VCaP (cell line): ENCODE results near the gene TMEM229A.
"Not testable (repeated sequence)": the region's sequence is repeated elsewhere in the genome, so short reads cannot be mapped to it uniquely, and the experiment has no call there.

Experiments
- H3K27ac ChIP-seq: fragments of 450-650 bp; 2 replicates; pipeline ENCODE4 v1.5.1; 2017
- TF ChIP-seq, protein P1 (sequence below): fragments of 450-650 bp; conservative IDR thresholded peaks from 2 replicates; pipeline ENCODE4 v1.5.1; 2017; ENCODE audit warnings: mild to moderate bottlenecking, moderate library complexity

TMEM229A gene

DNA sequence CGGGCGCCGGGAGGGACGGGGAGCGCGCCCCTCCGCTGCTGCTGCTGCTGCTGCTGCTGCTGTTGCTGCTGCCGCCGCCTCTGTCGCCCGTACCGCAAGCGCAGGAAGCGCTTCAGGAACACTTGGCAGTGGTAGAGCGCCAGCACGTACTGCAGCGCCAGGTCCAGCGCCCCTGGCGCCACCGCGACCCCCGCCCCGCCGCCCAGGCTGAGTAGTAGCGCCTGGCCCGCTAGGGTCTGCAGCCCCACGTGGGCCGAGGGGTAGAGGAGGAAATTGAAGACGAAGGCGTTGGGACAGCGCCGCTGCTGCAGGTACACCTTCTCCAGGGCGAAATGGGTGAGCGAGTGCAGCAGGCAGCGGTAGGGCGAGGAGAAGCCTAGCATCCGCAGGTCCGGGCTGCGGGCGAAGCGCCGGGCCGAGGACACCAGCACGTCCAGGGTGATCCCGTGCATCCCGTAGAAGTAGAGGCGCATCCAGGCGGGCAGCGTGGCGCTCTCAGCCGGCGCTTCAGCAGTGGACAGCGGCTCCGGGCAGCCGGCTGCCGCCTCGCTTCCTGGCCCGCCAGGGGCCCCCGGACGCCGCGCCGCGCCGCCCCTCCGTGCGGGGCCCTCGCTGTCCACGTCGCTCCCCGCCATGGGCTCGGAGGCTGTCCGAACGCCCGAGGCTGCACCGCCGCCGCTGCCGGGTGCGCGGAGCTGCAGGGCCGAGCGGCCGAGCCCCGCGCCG, at the start of gene TMEM229A:
Gene TMEM229A (minus strand): TSS at position 699 of the 726 bp plus-strand sequence. CDS start 64 bp downstream, at position 635.
- TF ChIP-seq, protein P1, sequence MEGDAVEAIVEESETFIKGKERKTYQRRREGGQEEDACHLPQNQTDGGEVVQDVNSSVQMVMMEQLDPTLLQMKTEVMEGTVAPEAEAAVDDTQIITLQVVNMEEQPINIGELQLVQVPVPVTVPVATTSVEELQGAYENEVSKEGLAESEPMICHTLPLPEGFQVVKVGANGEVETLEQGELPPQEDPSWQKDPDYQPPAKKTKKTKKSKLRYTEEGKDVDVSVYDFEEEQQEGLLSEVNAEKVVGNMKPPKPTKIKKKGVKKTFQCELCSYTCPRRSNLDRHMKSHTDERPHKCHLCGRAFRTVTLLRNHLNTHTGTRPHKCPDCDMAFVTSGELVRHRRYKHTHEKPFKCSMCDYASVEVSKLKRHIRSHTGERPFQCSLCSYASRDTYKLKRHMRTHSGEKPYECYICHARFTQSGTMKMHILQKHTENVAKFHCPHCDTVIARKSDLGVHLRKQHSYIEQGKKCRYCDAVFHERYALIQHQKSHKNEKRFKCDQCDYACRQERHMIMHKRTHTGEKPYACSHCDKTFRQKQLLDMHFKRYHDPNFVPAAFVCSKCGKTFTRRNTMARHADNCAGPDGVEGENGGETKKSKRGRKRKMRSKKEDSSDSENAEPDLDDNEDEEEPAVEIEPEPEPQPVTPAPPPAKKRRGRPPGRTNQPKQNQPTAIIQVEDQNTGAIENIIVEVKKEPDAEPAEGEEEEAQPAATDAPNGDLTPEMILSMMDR, result peak; percentile 37
- peak within 1 kb of the TSS; percentile 47 for H3K27ac ChIP-seq

DNA sequence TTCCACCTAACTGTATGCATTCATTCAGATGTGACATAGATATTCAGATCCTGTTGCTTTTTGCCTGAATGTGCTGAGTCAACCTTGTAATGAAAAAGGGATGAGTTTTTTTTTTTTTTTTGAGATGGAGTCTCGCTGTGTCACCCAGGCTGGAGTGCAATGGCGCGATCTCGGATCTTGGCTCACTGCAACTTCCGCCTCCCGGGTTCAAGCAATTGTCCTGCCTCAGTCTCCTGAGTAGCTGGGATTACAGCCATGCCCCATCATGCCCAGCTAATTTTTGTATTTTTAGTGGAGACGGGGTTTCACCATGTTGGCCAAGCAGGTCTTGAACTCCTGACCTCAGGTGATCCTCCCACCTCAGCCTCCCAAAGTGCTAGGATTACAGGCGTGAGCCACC, 49.4 kb upstream of the TMEM229A start:
- not testable (repeated sequence) for H3K27ac ChIP-seq

DNA sequence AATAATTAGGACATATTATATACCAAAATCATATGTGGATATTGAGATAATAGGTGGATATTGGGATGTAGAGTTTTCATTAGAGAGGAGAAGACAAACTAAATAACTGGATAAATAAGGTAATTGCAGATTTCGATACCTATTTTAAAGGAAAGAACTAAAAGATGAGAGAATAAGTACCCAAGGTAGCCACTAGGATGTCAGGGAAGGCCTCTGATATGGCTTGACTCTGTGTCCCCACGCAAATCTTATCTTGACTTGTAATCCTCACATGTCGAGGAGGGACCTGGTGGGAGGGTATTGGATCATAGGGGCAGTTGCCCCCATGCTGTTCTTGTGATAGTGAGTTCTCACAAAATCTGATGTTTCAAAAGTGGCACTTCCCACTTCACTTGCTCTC, 44.7 kb upstream of the TMEM229A start:
- TF ChIP-seq, protein P1, result no peak; the same call in 1 of the 2 replicates
- no peak overlapping the region for H3K27ac ChIP-seq

DNA sequence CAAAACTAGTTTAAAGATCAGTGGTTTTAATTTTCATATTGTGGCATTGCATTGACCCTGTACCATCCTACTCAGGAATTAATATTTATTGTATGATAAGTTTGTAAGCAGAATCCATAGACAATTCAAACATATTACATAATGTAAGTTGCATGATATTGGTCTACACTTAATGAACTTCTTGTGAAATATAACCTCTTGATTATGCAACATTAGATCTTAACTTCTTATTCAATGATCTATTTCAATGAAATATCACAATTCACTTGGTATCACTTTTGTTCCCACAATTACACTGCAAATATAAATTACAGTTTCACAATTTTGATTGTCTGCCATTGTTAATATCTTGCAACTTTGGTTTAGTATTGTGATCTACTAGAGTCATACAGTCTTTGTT, 44.0 kb upstream of the TMEM229A start:
- TF ChIP-seq, protein P1, result no peak

DNA sequence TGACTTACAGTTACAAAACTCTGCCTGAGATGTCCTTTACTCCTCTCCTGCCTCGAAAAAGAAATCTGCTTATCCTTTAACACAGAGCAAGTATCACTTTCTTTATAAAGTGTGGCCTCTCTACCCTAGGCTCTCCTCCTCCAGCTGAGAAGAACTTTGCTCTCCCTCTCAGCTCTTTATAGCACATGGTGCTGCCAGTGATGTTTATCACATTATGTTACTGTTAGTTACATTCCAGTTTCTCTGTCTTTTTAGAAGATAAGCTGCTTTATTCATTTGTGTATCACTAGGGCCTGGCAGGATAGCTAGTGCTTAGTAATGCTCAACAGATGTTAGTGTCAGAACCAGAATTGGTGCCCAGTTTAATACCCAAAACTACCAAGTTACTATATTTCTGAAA, 41.1 kb upstream of the TMEM229A start:
- TF ChIP-seq, protein P1, result no peak
- H3K27ac ChIP-seq, result no peak overlapping the region

More for the DNA sequence above, 44.0 kb upstream of the TMEM229A start:
- H3K27ac ChIP-seq, result no peak overlapping the region

DNA sequence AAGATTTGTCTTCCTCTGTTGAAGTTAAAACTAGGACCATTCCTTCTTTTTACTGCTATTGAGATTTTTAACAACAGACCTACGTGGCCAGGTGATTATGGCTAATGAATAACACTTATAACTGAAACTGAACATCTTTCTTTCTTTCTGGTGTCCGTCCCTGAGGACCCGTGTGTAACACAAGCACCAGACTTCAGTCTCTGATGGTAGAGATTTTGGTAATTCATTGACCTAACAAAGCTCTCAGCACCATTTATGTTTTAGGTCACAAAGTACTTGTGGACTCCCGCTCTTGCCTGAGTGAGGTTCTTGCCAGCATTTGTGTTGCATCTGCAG, 40.4 kb upstream of the TMEM229A start:
- no peak overlapping the region for H3K27ac ChIP-seq

DNA sequence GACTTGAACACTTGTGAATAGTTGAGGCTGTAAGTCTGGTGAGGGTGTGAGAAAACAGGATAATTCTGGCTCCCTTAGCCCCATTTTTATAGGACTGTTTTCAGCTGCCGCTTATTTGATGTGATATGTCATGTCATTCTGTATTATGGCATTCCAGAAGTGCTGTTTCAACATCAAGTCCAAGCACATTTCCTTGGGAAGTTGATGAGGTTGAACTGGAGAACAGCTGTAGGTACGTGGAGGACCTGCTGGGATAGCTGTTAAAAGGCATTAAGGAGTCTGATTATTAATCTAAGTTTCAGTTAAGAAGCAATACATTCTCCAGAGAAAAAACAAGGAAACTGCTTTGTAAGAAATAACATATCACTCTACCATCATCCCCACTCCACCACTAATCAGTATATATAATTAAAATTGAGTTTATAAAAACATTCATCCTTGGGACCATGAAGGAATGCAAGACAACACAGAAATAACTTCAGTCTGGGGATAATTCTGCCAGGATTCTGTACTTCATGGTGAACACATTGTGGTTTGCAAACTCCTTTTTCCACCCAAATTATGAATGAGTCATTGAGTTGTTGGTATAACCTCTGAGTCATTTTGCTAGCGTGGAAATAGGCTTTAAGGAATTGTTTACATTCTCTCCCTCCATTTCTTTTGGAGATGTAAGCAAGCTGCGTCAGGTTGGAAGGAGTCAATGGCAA, 39.9 kb upstream of the TMEM229A start:
- TF ChIP-seq, protein P1, result no peak

More for the DNA sequence above, 40.4 kb upstream of the TMEM229A start:
- TF ChIP-seq, protein P1, result no peak

DNA sequence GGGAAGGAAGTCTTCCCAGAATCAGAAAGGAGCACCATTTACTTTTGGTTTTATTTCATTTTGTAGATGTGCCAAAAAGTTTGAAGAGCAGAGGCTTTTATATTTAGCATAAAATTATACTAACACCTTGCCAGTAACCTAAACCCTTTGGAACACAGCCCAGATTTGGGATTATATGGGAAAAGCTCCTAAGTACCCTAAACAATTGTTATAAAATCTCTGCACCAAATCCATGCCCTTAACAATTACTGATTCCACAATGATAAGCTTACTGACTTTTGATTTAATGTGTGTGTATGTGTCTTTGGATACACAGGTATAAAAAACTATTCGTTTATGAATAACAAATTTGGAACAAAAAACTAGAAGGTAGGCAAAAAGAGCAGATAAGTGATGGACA, 39.0 kb upstream of the TMEM229A start:
- H3K27ac ChIP-seq, result no peak overlapping the region
- TF ChIP-seq, protein P1, result no peak

More for the DNA sequence above, 39.9 kb upstream of the TMEM229A start:
- no peak overlapping the region for H3K27ac ChIP-seq
